Tibial nerve (tissue), 4 donors: ENCODE data around the gene PRAMEF26.
"Not testable (repeated sequence)": the region's sequence is repeated elsewhere in the genome, so short reads cannot be mapped to it uniquely, and the experiment has no call there.

ENCODE experiments used
- EP300 ChIP-seq, 2 donors: sonication (generic); formaldehyde crosslinking; IDR thresholded peaks; one replicate each; pipeline ENCODE4 v1.6.1; 2017; ENCODE audit warnings: antibody characterized with exemption in 2 of 2, mild to moderate bottlenecking in 1 of 2
- POLR2A ChIP-seq, 2 donors: fragments of 450-650 bp; IDR thresholded peaks; one replicate each; pipeline ENCODE4 v1.6.1; 2017; ENCODE audit warnings: antibody characterized with exemption in 2 of 2, mild to moderate bottlenecking in 2 of 2, moderate library complexity in 2 of 2
- TF ChIP-seq, protein P1 (sequence below), 5 experiments: fragments of 200-600 bp in 3 of 5; fragments of 450-650 bp in 2 of 5; sonication (generic) in 3 of 5; IDR thresholded peaks; one replicate each; pipeline ENCODE4 v1.5.1; 2016 to 2019; ENCODE audit warnings: antibody characterized with exemption in 5 of 5, mild to moderate bottlenecking in 3 of 5, moderate library complexity in 2 of 5

DNA sequence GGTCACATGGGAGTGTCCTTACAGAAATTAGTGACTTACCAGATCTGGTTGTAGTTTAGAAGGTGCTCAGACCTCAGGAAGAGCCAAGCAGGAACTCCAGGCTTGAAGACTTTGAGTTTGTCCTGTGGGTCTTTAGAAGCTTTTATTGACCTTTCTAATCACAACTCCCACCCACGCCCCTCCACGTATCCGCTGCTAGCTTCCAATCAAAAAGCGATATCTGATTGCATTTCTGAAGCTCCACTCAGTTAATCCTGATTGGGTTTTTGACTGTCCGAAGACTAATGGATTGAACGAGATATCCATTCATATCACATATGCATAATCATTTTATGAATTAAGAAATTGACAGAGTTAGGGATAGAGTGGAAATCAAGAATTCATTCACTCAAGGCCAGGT is 39.1 kb downstream of the PRAMEF26 start, which contains the start of gene HNRNPCL2:
- TF ChIP-seq, protein P1, sequence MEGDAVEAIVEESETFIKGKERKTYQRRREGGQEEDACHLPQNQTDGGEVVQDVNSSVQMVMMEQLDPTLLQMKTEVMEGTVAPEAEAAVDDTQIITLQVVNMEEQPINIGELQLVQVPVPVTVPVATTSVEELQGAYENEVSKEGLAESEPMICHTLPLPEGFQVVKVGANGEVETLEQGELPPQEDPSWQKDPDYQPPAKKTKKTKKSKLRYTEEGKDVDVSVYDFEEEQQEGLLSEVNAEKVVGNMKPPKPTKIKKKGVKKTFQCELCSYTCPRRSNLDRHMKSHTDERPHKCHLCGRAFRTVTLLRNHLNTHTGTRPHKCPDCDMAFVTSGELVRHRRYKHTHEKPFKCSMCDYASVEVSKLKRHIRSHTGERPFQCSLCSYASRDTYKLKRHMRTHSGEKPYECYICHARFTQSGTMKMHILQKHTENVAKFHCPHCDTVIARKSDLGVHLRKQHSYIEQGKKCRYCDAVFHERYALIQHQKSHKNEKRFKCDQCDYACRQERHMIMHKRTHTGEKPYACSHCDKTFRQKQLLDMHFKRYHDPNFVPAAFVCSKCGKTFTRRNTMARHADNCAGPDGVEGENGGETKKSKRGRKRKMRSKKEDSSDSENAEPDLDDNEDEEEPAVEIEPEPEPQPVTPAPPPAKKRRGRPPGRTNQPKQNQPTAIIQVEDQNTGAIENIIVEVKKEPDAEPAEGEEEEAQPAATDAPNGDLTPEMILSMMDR (IDR thresholded peaks at IDR 0.05), result not testable (repeated sequence)
- not testable (repeated sequence) for TF ChIP-seq EP300, POLR2A (IDR thresholded peaks at IDR 0.05)
